Activated naive CD4-positive, alpha-beta T cell treated with anti-CD3 and anti-CD28 coated beads for 36 hours (primary cell): ENCODE measurements around the gene TNFRSF9. TPM values are rescaled to one million over a fixed set of nuclear protein-coding genes. Genes with fewer than 3 reads are reported as not detected.
A peak's percentile ranks its signal among the peaks of the same experiment; 100 is the strongest.

Experiments
- CTCF ChIA-PET: fragments of 350-600 bp; sonication (Branson Sonifier 250); formaldehyde crosslinking; loops from one replicate; lab custom pipeline; 2021; ENCODE audit warnings: antibody characterized with exemption; lab: Charles Lee
- DNase-seq: peaks from one replicate; pipeline ENCODE4 v3.0.0-alpha.2; 2020
- H3K27ac Mint-ChIP-seq: one replicate; pipeline ENCODE4 v1.8.0; 2021; ENCODE audit warnings: mild to moderate bottlenecking, mixed read lengths
- H3K27me3 Mint-ChIP-seq: one replicate; pipeline ENCODE4 v1.8.0; 2021; ENCODE audit warnings: low read depth, mixed read lengths
- H3K36me3 Mint-ChIP-seq: one replicate; pipeline ENCODE4 v1.8.0; 2021; ENCODE audit warnings: low read depth, mixed read lengths
- H3K4me1 Mint-ChIP-seq: one replicate; pipeline ENCODE4 v1.8.0; 2021; ENCODE audit warnings: low read depth, mixed read lengths
- H3K4me3 Mint-ChIP-seq: one replicate; pipeline ENCODE4 v1.8.0; 2021; ENCODE audit warnings: mild to moderate bottlenecking, moderate library complexity, mixed read lengths
- H3K9me3 Mint-ChIP-seq: one replicate; pipeline ENCODE4 v1.8.0; 2021; ENCODE audit warnings: mixed read lengths
- intact Hi-C: fragments of 100-400 bp; cut with micrococcal nuclease; formaldehyde crosslinking; loops from one replicate; pipeline ENCODE4 v1.15.1; 2023
- total RNA-seq, 2 experiments: library from RNA; stranded (reverse); gene quantifications; one replicate each; pipeline ENCODE4 v1.2.3, GENCODE V29; 2021

Gene TNFRSF9
- total RNA-seq, 2 experiments from 2014 or later, result 10.5 to 11.6 TPM

DNA sequence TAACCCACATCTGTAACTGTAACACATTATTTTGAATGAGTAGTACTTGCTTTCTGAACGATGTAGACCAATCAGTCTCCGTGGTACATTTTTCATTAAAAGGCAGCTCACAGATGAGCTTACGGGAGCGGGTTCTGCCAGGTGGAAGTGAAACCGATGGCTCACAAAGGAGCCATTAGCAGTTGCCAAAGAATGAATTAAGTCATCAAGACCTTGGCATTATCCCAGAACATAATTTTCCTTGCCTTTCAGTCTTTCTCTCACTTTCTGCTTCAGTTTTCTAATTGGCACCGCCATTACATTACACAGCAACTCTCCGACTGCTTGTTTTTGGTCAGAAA, 54.3 kb downstream of the TNFRSF9 start:
- no peak for DNase-seq
- Mint-ChIP-seq H3K4me1 (no peaks in the 10 kb centered on the region), H3K27ac (no peak overlapping the region), H3K36me3 (no peaks in the 10 kb centered on the region), H3K4me3 (no peak overlapping the region), H3K9me3 (peaks cover 2% of the 10 kb centered on the region), H3K27me3 (peaks cover 26% of the 10 kb centered on the region)
- intact Hi-C loops, result no loop called here
- CTCF ChIA-PET, result no interaction called here

DNA sequence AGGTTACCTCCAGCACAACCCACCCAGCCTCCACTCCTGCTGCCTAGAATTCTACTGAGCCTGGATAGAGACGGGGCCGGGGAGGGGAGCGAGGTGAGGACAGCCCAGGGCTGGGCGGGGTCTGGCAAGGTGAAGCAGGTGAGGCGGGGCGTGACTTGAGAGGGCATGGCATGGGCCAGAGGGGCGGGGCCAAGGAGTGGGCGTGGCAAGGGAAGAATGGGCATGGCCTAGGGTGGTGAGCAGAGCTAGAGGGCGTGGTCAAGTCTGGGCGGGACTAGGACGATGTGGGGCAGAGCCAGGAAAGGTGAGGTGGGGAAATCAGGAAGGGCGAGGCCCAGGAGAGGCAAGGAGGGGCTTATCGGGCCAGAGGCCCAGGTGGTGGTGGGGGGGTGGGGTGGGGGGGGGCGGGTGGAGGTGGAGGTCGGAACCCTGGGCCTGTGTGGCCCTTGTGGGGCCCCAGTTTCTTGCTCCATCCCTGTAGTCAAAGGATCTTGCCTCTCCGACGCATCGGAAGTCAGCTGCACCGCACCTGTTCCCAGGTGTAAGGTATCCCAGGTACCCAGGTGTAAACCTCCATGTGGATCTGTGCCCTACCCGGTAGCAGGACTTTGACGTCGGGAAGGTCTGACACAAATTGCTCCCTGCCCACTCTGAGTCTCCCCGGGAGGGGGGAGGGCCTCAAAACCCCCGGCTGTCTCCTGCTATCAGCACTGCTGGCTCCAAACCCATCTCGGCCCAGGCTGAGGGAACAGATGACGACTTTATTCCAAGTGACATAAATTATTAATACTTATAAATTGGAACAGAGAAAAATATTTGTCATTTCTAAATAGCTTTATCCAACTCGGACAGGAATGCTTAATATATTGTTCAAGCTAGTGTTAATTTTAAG, 54.9 kb downstream of the TNFRSF9 start:
- Mint-ChIP-seq H3K4me1 (no peaks in the 10 kb centered on the region), H3K4me3 (no peak overlapping the region), H3K27ac (no peak overlapping the region), H3K27me3 (peaks cover 26% of the 10 kb centered on the region), H3K36me3 (no peaks in the 10 kb centered on the region), H3K9me3 (no peaks in the 10 kb centered on the region)
- CTCF ChIA-PET, result no interaction called here
- intact Hi-C loops, result no loop called here
- DNase-seq, result peak; percentile 28

DNA sequence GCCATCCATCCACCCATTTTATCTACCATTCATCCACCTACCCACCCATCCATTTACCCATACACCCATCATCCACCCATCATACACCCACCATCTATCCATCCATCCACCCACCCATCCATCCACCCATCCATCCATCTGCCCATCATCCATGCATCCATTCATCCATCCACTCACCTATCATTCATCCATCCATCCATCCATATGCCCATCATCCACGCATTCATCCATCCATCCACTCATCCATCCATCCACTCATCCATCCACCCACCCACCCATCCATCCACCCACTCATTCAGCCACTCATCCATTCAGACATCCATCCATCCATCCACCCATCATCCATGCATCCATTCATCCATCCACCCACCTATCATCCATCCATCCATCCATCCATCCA, 55.9 kb downstream of the TNFRSF9 start:
- CTCF ChIA-PET, result no interaction called here
- no peak for DNase-seq
- intact Hi-C loops, result no loop called here
- Mint-ChIP-seq H3K9me3 (no peaks in the 10 kb centered on the region), H3K27ac (no peak overlapping the region), H3K36me3 (no peaks in the 10 kb centered on the region), H3K4me1 (no peaks in the 10 kb centered on the region), H3K27me3 (peaks cover 26% of the 10 kb centered on the region), H3K4me3 (no peak overlapping the region)

- no peaks in the 10 kb centered on the region for H3K4me1 Mint-ChIP-seq
- H3K27ac Mint-ChIP-seq, result no peak overlapping the region
- H3K9me3 Mint-ChIP-seq, result peaks cover 11% of the 10 kb centered on the region
- peaks cover 2% of the 10 kb centered on the region for H3K27me3 Mint-ChIP-seq
- H3K4me3 Mint-ChIP-seq, result no peak overlapping the region
- CTCF ChIA-PET, result no interaction called here
- H3K36me3 Mint-ChIP-seq, result peaks cover 2% of the 10 kb centered on the region
- intact Hi-C loops, result no loop called here
- no peak for DNase-seq
Observed at GRCh38 chr1:7879228-7879627, 61.4 kb downstream of the TNFRSF9 start.

- Mint-ChIP-seq H3K27ac (no peak overlapping the region), H3K9me3 (peaks cover 11% of the 10 kb centered on the region), H3K36me3 (peaks cover 2% of the 10 kb centered on the region), H3K27me3 (peaks cover 4% of the 10 kb centered on the region), H3K4me1 (no peaks in the 10 kb centered on the region), H3K4me3 (no peak overlapping the region)
- intact Hi-C loops, result no loop called here
- CTCF ChIA-PET, result interaction anchor here (0.6 to 1.1 kb wide), 3 partner anchors 24 to 125 kb away, joined by 3 read pairs; no protein-coding TSS in a partner anchor
- DNase-seq, result no peak
Observed at GRCh38 chr1:7878027-7878426, 62.6 kb downstream of the TNFRSF9 start.

DNA sequence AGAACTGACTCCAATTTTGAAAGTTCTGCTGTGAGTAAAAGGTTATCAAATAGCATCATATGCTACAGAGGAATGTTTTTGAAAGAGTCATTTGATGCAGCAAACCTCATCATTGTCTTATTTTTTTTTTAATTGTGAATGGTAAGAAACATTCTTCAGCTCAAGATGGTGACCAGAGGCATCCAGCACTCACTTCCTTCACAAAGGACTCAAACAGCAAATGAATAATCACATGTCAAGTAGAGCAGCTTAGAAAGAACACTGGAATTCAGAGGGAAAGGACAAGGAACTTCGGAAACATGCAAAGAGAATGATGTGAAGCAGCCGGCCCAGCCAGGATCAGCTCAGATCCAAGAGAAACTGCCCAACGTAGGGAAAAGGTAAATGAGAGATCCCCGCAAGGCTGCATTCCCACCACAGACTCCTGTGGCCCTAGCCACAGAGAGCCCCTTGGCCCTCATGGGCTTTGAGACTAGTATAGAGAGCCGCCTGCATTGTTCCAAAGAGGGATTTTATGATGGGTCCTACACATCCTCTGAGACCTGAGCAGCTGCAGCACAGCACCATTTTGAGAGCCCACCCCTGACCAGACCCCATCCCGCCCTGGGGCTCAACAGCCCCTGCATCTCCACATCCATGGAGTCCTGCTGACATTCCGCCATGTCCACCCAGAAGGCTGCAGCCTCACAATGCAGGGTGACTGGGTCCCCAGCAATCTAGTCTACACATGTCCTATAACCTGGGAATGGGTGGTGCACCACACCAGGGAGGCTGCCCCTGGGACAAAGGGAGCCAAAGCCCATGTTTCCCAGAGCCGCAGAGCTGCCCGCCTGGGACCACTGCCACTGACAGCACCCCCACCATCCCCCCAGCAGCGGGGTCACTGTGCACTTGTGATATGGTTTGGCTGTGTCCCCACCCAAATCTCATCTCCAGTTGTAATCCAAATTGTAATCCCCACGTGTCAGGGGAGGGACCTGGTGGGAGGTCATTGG, 66.5 kb downstream of the TNFRSF9 start:
- Mint-ChIP-seq H3K4me3 (no peak overlapping the region), H3K4me1 (no peaks in the 10 kb centered on the region), H3K27ac (no peak overlapping the region), H3K36me3 (peaks cover 2% of the 10 kb centered on the region), H3K27me3 (peaks cover 4% of the 10 kb centered on the region), H3K9me3 (peaks cover 11% of the 10 kb centered on the region)
- DNase-seq, result no peak
- CTCF ChIA-PET, result no interaction called here
- intact Hi-C loops, result no loop called here

DNA sequence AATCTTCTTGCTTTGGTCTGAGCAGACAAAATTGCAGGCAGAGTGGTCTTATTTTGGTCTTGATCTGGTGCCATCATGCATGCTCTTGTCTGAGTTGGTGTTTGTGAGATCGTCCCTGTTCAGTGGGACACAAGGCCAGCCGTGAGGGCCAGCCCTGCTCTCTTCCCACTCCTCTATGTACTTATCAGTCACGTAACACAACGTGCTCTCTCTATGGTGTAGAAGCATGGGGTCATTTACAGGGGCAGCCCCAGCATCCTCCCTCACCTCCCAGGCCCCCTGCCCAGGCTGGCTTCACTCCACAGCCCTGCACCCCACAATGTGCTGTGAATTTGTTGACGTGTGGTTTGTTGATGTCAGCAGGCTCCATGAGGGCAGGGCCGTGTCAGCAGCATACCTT, 69.5 kb downstream of the TNFRSF9 start:
- H3K4me3 Mint-ChIP-seq, result no peak overlapping the region
- no peaks in the 10 kb centered on the region for H3K9me3 Mint-ChIP-seq
- CTCF ChIA-PET, result no interaction called here
- no peaks in the 10 kb centered on the region for H3K36me3 Mint-ChIP-seq
- H3K27ac Mint-ChIP-seq, result no peak overlapping the region
- peaks cover 2% of the 10 kb centered on the region for H3K27me3 Mint-ChIP-seq
- intact Hi-C loops, result no loop called here
- H3K4me1 Mint-ChIP-seq, result no peaks in the 10 kb centered on the region
- no peak for DNase-seq

- CTCF ChIA-PET, result no interaction called here
- intact Hi-C loops, result no loop called here
- Mint-ChIP-seq H3K27me3 (peaks cover 2% of the 10 kb centered on the region), H3K9me3 (no peaks in the 10 kb centered on the region), H3K27ac (no peak overlapping the region), H3K4me1 (no peaks in the 10 kb centered on the region), H3K4me3 (no peak overlapping the region), H3K36me3 (no peaks in the 10 kb centered on the region)
- DNase-seq, result no peak
Observed at GRCh38 chr1:7869136-7869920, 71.3 kb downstream of the TNFRSF9 start.

DNA sequence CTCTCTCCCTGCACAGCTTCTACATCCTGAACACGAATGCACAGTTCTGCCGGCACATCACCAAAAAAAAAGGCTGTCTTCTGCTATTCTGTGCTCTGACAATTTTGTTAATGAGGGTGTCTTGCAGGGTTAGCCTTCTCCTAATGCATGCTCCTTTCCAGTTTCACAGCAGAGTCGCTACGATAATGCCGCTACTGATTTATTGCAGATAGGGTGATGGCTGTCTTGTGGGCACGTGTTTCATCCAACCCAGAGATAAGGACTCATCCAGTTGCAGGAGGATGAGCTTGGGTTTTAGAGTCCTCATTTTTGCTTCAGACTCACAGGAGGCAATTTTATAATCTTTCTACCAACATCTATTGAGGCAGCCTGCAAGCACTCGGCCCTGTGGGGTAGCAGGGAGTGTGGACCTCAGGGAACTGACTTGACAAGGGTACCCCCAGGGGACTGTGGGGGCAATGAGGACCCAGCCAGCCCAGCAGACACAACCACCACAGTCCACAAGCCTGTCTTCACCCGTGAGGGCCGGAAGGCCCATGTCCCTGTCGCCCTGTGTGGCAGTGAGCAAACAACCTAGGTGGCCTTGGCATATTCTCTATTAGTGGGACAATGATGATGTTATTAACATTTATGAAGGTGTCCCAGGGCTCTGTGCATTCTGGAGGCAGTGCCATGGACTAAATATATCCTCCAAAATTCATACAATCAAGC, 72.4 kb downstream of the TNFRSF9 start:
- no peak for DNase-seq
- Mint-ChIP-seq H3K27ac (no peak overlapping the region), H3K4me1 (no peaks in the 10 kb centered on the region), H3K27me3 (peaks cover under 1% of the 10 kb centered on the region), H3K36me3 (no peaks in the 10 kb centered on the region), H3K9me3 (no peaks in the 10 kb centered on the region), H3K4me3 (no peak overlapping the region)
- intact Hi-C loops, result no loop called here
- CTCF ChIA-PET, result interaction anchor here (0.6 kb wide), 1 partner anchor 247 kb away, joined by 4 read pairs; no protein-coding TSS in a partner anchor

- DNase-seq, result no peak
- intact Hi-C loops, result no loop called here
- no peak overlapping the region for H3K4me3 Mint-ChIP-seq
- no peaks in the 10 kb centered on the region for H3K27me3 Mint-ChIP-seq
- CTCF ChIA-PET, result no interaction called here
- no peaks in the 10 kb centered on the region for H3K9me3 Mint-ChIP-seq
- no peaks in the 10 kb centered on the region for H3K4me1 Mint-ChIP-seq
- no peaks in the 10 kb centered on the region for H3K36me3 Mint-ChIP-seq
- H3K27ac Mint-ChIP-seq, result no peak overlapping the region
Observed at GRCh38 chr1:7865978-7866377, 74.7 kb downstream of the TNFRSF9 start.
